Measurements from ENCODE around the gene RASSF4. TPM values are rescaled to one million over a fixed set of nuclear protein-coding genes. Genes with fewer than 3 reads are reported as not detected.
A peak's percentile ranks its signal among the peaks of the same experiment; 100 is the strongest.

RASSF4 gene
- total RNA-seq, 1 donor from 2014 or later, result 2.0 TPM

DNA sequence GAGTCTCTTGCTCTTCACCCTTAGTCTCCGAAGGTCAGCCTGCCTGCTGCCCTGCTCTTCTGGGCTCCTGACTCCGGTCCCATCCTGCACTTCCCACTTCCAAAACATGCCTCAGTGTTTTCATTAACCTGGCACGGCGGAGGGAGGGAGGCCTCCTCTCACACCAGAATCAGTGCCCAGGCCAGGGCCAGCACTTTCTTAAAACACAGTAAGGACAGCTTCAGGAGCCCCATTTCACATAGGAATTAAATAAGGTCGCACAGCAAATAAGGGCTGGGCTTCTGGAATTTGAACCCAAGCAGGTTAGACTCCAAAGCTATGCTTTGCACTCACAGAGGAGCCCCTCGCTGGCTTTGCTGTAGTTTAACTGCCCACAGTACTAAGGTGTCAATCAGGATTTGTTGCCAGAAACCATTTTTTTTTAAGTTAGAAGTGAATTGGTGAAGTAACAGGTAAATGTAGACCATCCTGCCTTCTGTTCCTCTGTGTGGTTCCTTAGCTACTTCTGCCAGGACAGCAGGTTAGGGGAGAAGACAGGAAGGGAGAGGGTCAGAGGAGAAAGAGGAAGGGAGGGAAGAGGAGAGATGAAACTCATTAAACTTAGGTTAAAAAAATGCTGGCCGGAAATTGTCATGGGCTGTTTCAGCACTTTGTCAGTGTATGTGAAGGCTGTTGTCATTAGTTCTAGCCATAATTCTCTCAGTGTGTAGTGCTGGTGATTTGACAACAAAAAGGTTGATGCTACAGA lies 1.1 kb downstream of the RASSF4 start:
- H3K4me1 Mint-ChIP-seq, result peaks cover 62% of the 10 kb centered on the region
- intact Hi-C loops (cut with micrococcal nuclease), result no loop called here
- no peak for DNase-seq

DNA sequence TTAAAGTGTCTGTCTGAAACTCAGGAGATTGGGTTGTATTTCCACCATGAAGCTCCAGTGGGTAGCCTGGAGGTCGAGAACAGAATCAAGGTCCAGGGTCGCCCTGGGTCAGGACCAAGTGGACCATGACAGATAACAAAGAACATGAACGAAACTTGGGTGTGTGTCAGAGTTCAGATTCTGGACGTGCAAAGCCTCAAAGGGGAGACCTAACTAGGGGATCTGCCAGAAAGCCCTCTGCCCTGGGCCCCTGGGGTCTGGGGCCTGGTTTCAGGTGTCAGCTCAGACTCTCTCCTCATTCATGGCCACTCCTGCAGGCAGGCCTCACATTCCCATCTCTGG lies 1.6 kb downstream of the RASSF4 start:
- peaks cover 6% of the 10 kb centered on the region for H3K36me3 Mint-ChIP-seq (ENCODE audit: low read depth)
- DNase-seq (no peak), ATAC-seq (ENCODE audit: low read depth) (no peak)
- TF ChIP-seq, protein P1, sequence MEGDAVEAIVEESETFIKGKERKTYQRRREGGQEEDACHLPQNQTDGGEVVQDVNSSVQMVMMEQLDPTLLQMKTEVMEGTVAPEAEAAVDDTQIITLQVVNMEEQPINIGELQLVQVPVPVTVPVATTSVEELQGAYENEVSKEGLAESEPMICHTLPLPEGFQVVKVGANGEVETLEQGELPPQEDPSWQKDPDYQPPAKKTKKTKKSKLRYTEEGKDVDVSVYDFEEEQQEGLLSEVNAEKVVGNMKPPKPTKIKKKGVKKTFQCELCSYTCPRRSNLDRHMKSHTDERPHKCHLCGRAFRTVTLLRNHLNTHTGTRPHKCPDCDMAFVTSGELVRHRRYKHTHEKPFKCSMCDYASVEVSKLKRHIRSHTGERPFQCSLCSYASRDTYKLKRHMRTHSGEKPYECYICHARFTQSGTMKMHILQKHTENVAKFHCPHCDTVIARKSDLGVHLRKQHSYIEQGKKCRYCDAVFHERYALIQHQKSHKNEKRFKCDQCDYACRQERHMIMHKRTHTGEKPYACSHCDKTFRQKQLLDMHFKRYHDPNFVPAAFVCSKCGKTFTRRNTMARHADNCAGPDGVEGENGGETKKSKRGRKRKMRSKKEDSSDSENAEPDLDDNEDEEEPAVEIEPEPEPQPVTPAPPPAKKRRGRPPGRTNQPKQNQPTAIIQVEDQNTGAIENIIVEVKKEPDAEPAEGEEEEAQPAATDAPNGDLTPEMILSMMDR (IDR thresholded peaks at IDR 0.05), result no peak
- POLR2A ChIA-PET, result no interaction called here
- peaks cover 67% of the 10 kb centered on the region for H3K4me1 Mint-ChIP-seq
- H3K4me3 Mint-ChIP-seq, result peak overlapping the region; percentile 29
- intact Hi-C loops (cut with micrococcal nuclease), result no loop called here
- H3K27ac Mint-ChIP-seq, result no peak overlapping the region
- peaks cover 3% of the 10 kb centered on the region for H3K9me3 Mint-ChIP-seq
- H3K27me3 Mint-ChIP-seq, result no peaks in the 10 kb centered on the region
- CTCF ChIA-PET, result interaction anchor here (1.2 to 9.5 kb wide), 2 partner anchors 15 to 28 kb away, joined by 3 to 60 read pairs; no protein-coding TSS in a partner anchor

More for the DNA sequence above, 1.1 kb downstream of the RASSF4 start:
- peaks cover 3% of the 10 kb centered on the region for H3K9me3 Mint-ChIP-seq
- H3K4me3 Mint-ChIP-seq, result peak overlapping the region; percentile 85
- H3K27ac Mint-ChIP-seq, result no peak overlapping the region
- H3K36me3 Mint-ChIP-seq (ENCODE audit: low read depth), result peaks cover 12% of the 10 kb centered on the region
- H3K27me3 Mint-ChIP-seq, result no peaks in the 10 kb centered on the region
- TF ChIP-seq, protein P1 (IDR thresholded peaks at IDR 0.05), result no peak
- CTCF ChIA-PET, result interaction anchor here (1.2 to 9.5 kb wide), 2 partner anchors 15 to 27 kb away, joined by 3 to 60 read pairs; no protein-coding TSS in a partner anchor
- POLR2A ChIA-PET, result no interaction called here
- no peak for ATAC-seq (ENCODE audit: low read depth)

DNA sequence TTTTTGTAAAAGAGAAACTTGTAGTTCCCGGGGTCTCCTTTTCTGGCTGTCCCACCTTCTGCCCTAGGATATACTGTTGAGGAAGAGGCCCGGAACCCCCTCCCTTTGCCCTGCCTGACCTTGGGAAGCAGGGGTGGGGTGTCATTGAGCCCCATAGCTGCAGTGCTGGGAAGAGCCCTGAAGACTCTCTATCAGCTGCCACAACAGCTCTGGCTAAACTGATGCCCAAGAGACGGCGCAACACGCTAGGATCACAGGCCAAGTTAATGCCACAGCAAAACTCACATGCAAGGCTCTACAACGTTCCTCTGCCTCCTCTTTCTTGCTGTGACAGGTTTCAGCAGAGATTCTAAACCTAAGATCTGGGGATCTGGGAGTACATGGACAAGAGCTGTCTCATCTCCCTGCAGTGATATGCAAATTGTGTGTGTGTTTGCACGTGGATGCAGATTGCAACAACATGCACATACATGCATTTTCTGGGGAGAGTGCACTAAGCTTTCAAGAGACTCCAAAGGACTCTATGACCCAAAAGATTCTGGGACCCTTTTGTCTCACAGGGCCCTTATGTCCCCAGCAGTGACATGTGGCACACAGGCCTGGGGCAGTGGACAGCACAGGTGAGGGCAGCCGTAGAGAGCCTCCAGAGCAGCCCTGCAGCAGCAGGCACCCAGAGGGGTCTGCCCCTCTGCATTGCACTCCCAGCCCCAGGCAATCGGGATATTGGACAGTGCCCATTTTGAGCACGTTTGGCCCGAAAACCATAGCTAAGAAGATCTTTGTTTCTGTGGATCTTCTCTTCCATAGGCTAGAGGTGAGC lies 2.5 kb downstream of the RASSF4 start:
- H3K27me3 Mint-ChIP-seq, result no peaks in the 10 kb centered on the region
- H3K4me3 Mint-ChIP-seq, result no peak overlapping the region
- intact Hi-C loops (cut with micrococcal nuclease), result no loop called here
- peaks cover 74% of the 10 kb centered on the region for H3K4me1 Mint-ChIP-seq
- ATAC-seq (ENCODE audit: low read depth) (no peak), DNase-seq (no peak)
- H3K36me3 Mint-ChIP-seq (ENCODE audit: low read depth), result no peaks in the 10 kb centered on the region
- no peaks in the 10 kb centered on the region for H3K9me3 Mint-ChIP-seq
- TF ChIP-seq, protein P1 (IDR thresholded peaks at IDR 0.05), result no peak
- no peak overlapping the region for H3K27ac Mint-ChIP-seq
- ChIA-PET POLR2A (interaction anchor here (2.4 kb wide), 1 partner anchor 11 kb away, joined by 20 read pairs; no protein-coding TSS in a partner anchor), CTCF (interaction anchor here (1.2 to 9.5 kb wide), 3 partner anchors 11 to 29 kb away, joined by 3 to 60 read pairs (median 7); no protein-coding TSS in a partner anchor)

DNA sequence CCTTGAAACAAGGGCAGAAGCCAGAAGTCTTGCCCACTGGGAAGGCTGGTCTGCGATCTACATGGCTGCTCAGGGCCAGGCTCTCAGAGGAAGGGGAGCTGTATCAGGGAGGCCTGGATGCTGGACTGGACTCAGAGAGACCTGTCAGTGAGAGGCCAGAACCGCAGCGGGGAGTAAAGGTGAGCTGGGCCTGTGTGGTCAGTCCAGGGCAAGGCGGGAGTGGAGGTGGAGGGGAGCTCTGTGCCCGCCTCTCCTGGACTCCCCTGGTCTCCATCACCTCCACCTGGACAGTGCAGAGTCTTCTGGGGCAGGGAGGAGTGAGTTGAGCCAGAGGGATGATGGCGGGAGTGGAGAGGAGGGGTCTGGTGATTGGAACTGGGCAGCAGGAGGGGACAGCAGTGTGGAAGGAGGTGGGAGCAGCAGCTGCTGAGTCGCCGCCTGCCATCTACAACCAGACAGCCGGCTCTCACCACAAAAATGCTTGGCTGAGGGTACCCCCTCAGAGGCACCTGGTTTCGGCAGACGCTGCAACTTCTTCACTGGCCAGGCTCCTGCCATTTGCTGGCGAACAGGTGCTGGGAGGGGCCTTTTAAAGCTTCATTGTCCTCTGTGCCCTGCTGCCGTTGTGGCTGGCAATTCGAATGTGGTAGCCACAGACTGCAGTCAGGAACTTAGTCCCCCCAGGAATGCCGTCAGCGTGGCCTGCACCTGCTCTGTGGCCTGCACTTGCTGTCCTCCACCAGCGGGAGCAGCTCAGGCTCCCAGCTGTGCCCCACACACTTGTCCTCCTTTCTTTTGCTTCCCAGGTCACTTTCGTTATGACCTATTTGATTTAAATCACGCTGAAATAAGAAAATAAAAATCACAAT lies 3.5 kb downstream of the RASSF4 start:
- Mint-ChIP-seq H3K9me3 (no peaks in the 10 kb centered on the region), H3K36me3 (ENCODE audit: low read depth) (no peaks in the 10 kb centered on the region), H3K27me3 (no peaks in the 10 kb centered on the region), H3K4me1 (peaks cover 79% of the 10 kb centered on the region), H3K4me3 (peak overlapping the region; percentile 58), H3K27ac (peak overlapping the region; percentile 68)
- TF ChIP-seq, protein P1 (IDR thresholded peaks at IDR 0.05), result no peak
- DNase-seq (no peak), ATAC-seq (ENCODE audit: low read depth) (no peak)
- ChIA-PET POLR2A (interaction anchor here (1.6 to 2.4 kb wide), 3 partner anchors 11 to 38 kb away, joined by 5 to 20 read pairs (median 7); partner anchors contain the start of gene ZNF22), CTCF (interaction anchor here (1.3 to 9.5 kb wide), 3 partner anchors 10 to 30 kb away, joined by 7 to 60 read pairs (median 7); no protein-coding TSS in a partner anchor)
- intact Hi-C loops (cut with micrococcal nuclease), result loop anchor here (1.0 kb wide), 1 partner anchor 12 kb away; no protein-coding TSS in a partner anchor

Data from activated B cell treated with CpG ODN at 0.5 μM for 24 hours (primary cell).